Ectodermal cell (in vitro differentiated cells): ENCODE measurements around the gene DHRS4L2. TPM values are rescaled to one million over a fixed set of nuclear protein-coding genes. Genes with fewer than 3 reads are reported as not detected.
"Not testable (repeated sequence)": the region's sequence is repeated elsewhere in the genome, so short reads cannot be mapped to it uniquely, and the experiment has no call there.

Experiments
- H3K27ac ChIP-seq: 2 replicates; pipeline ENCODE4 v1.7.0; 2013; ENCODE audit warnings: mild to moderate bottlenecking, low read depth, low read length; ENCODE audit not compliant: insufficient read depth, poor library complexity, severe bottlenecking
- H3K27me3 ChIP-seq: 2 replicates; pipeline ENCODE4 v1.7.0; 2013; ENCODE audit warnings: mild to moderate bottlenecking, low read length; ENCODE audit not compliant: insufficient read depth, control insufficient read depth, poor library complexity, severe bottlenecking
- H3K36me3 ChIP-seq: one replicate; pipeline ENCODE4 v1.7.0; 2013; ENCODE audit warnings: low read length; ENCODE audit not compliant: control insufficient read depth, insufficient read depth
- H3K4me1 ChIP-seq: one replicate; pipeline ENCODE4 v1.7.0; 2013; ENCODE audit warnings: low read length; ENCODE audit not compliant: control insufficient read depth, insufficient read depth
- H3K4me3 ChIP-seq: 2 replicates; pipeline ENCODE4 v1.7.0; 2013; ENCODE audit warnings: low read depth, low read length, control low read depth; ENCODE audit not compliant: insufficient read depth
- H3K9me3 ChIP-seq: 2 replicates; pipeline ENCODE4 v1.7.0; 2013; ENCODE audit warnings: mild to moderate bottlenecking, low read length, moderate library complexity; ENCODE audit not compliant: control insufficient read depth
- WGBS, 2 experiments: methylation state at CpG; one replicate each; pipeline ENCODE4 v1.1.7; 2013; ENCODE audit warnings: missing lambda C conversion rate in 2 of 2; 5-methylcytosine and 5-hydroxymethylcytosine counted together
- polyA plus RNA-seq, 4 experiments: library from polyadenylated mRNA; stranded (reverse); fragments of 50-300 nt; gene quantifications; one replicate each; pipeline ENCODE4 v1.2.3, GENCODE V29; 2013

The DHRS4L2 gene
- 15.6 TPM for polyA plus RNA-seq (2013, experiment 1 of 4)
- 16.0 TPM for polyA plus RNA-seq (2013, experiment 2 of 4)
- polyA plus RNA-seq (2013, experiment 3 of 4) = 12.4 TPM
- 14.2 TPM for polyA plus RNA-seq (2013, experiment 4 of 4)

- H3K9me3 ChIP-seq, H3K27ac ChIP-seq, H3K36me3 ChIP-seq, H3K4me3 ChIP-seq, H3K4me1 ChIP-seq, H3K27me3 ChIP-seq: not testable (repeated sequence)
- 22% methylated on average over 40 of the region's 40 CpGs for WGBS, 2 experiments
Observed at GRCh38 chr14:23988607-23989363, at the start of gene DHRS4L2. DHRS4L2 (plus strand) TSS chr14:23988929; CDS start chr14:23988948, 19 bp downstream.

GRCh38 chr14:23939607-23940326 is 49.0 kb upstream of the DHRS4L2 start:
- Histone ChIP-seq H3K4me3 (no peak overlapping the region), H3K9me3 (no peaks in the 10 kb centered on the region), H3K27me3 (no peaks in the 10 kb centered on the region), H3K27ac (no peak overlapping the region), H3K36me3 (no peaks in the 10 kb centered on the region), H3K4me1 (no peaks in the 10 kb centered on the region)
- 87 to 94% methylated on average over 3 of the region's 3 CpGs for WGBS, 2 experiments

GRCh38 chr14:23941230-23941629 is 47.5 kb upstream of the DHRS4L2 start:
- 79 to 80% methylated on average over 3 of the region's 3 CpGs for WGBS, 2 experiments
- Histone ChIP-seq H3K4me1 (no peaks in the 10 kb centered on the region), H3K27me3 (no peaks in the 10 kb centered on the region), H3K27ac (no peak overlapping the region), H3K9me3 (no peaks in the 10 kb centered on the region), H3K4me3 (no peak overlapping the region), H3K36me3 (no peaks in the 10 kb centered on the region)

- H3K27me3 ChIP-seq = no peaks in the 10 kb centered on the region
- H3K9me3 ChIP-seq = no peaks in the 10 kb centered on the region
- no peaks in the 10 kb centered on the region for H3K4me1 ChIP-seq
- H3K4me3 ChIP-seq = no peak overlapping the region
- no peak overlapping the region for H3K27ac ChIP-seq
- no peaks in the 10 kb centered on the region for H3K36me3 ChIP-seq
Observed at GRCh38 chr14:23941669-23942068, 47.1 kb upstream of the DHRS4L2 start.

- 93 to 96% methylated on average over 7 of the region's 7 CpGs for WGBS, 2 experiments
Observed at GRCh38 chr14:23942587-23942986, 46.1 kb upstream of the DHRS4L2 start.

GRCh38 chr14:23949069-23949468 is 39.7 kb upstream of the DHRS4L2 start:
- H3K36me3 ChIP-seq, H3K4me1 ChIP-seq, H3K27me3 ChIP-seq, H3K4me3 ChIP-seq, H3K27ac ChIP-seq, H3K9me3 ChIP-seq: not testable (repeated sequence)
- 87 to 92% methylated on average over 2 of the region's 2 CpGs for WGBS, 2 experiments

More at GRCh38 chr14:23942587-23942986, 46.1 kb upstream of the DHRS4L2 start:
- Histone ChIP-seq H3K4me1 (no peaks in the 10 kb centered on the region), H3K36me3 (no peaks in the 10 kb centered on the region), H3K9me3 (no peaks in the 10 kb centered on the region), H3K27me3 (no peaks in the 10 kb centered on the region), H3K27ac (no peak overlapping the region), H3K4me3 (no peak overlapping the region)

- Histone ChIP-seq H3K27me3 (no peaks in the 10 kb centered on the region), H3K36me3 (no peaks in the 10 kb centered on the region), H3K4me3 (no peak overlapping the region), H3K4me1 (no peaks in the 10 kb centered on the region), H3K9me3 (no peaks in the 10 kb centered on the region), H3K27ac (no peak overlapping the region)
- 90 to 94% methylated on average over 6 of the region's 6 CpGs for WGBS, 2 experiments
Observed at GRCh38 chr14:23950411-23951135, 38.2 kb upstream of the DHRS4L2 start.

GRCh38 chr14:23951136-23951466 is 37.6 kb upstream of the DHRS4L2 start:
- not testable (repeated sequence) for H3K27ac ChIP-seq, H3K4me1 ChIP-seq, H3K36me3 ChIP-seq, H3K4me3 ChIP-seq, H3K27me3 ChIP-seq, H3K9me3 ChIP-seq
- WGBS, 2 experiments = 92 to 97% methylated on average over 2 of the region's 3 CpGs

- no peaks in the 10 kb centered on the region for H3K27me3 ChIP-seq
- no peaks in the 10 kb centered on the region for H3K36me3 ChIP-seq
- H3K27ac ChIP-seq = no peak overlapping the region
- 73 to 79% methylated on average over 8 of the region's 8 CpGs for WGBS, 2 experiments
- H3K4me1 ChIP-seq = no peaks in the 10 kb centered on the region
- no peak overlapping the region for H3K4me3 ChIP-seq
- H3K9me3 ChIP-seq = no peaks in the 10 kb centered on the region
Observed at GRCh38 chr14:23951590-23952201, 37.0 kb upstream of the DHRS4L2 start.

- H3K27ac ChIP-seq, H3K9me3 ChIP-seq, H3K4me1 ChIP-seq, H3K36me3 ChIP-seq, H3K27me3 ChIP-seq: not testable (repeated sequence)
- WGBS, 2 experiments = 79 to 82% methylated on average over 6 of the region's 6 CpGs
- H3K4me3 ChIP-seq = peak overlapping the region; percentile 69
Observed at GRCh38 chr14:23953116-23953463, 35.6 kb upstream of the DHRS4L2 start.
